ENCODE data around the gene AGA.

The AGA gene

GRCh38 chr4:177391953-177392352 lies 50.3 kb downstream of the AGA start:
- Mint-ChIP-seq H3K27ac (peak overlapping the region; percentile 59), H3K9me3 (no peaks in the 10 kb centered on the region), H3K36me3 (no peaks in the 10 kb centered on the region), H3K27me3 (peaks cover 13% of the 10 kb centered on the region), H3K4me3 (no peak overlapping the region), H3K4me1 (peaks cover 40% of the 10 kb centered on the region)
- DNase-seq, result no peak
- CTCF ChIA-PET, result no interaction called here

DNA sequence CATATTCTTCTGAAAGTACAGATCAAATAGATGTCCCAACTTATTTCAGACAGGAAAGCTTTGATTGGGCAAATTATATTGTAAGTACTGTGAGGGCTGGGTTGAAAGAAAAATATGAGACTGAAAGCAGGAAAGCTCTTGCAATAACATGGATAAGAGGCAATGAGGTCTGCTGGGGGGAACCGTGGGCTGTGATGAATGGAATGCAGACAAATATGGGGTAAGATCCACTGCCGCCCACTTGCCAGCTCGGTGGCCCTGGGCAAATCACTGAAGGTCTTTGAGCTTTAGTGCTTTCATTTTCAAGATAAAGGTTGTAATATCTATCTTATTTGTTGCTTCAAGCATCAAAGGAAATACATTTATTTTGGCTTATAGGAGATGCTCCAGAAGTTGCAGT lies 51.0 kb downstream of the AGA start:
- CTCF ChIA-PET, result no interaction called here
- Mint-ChIP-seq H3K9me3 (no peaks in the 10 kb centered on the region), H3K27me3 (peaks cover 13% of the 10 kb centered on the region), H3K36me3 (no peaks in the 10 kb centered on the region), H3K4me1 (peaks cover 37% of the 10 kb centered on the region), H3K4me3 (no peak overlapping the region), H3K27ac (no peak overlapping the region)
- no peak for DNase-seq

DNA sequence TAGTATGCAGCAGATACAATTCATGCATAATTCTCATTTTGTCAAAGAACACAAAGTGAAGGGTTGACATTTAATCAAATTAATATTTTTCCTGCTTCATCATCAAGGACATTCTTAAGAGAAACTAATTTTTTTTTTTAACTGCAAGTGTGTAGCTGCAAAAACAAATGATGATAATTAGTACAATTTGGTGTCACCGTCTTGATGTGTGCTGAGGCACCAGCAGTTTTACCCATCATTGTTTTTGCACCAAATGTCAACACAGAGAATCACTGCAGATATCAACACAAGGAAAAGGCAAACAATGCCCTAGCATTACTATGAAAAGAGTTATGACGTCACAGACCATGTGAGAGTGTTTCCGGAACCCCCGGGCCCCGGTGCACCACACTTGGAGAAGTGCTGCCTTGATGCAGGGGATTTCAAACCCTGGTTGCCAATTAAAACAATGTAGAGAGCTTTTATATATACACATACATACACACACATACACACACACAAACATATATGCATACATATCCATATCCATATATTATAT lies 55.9 kb downstream of the AGA start:
- Mint-ChIP-seq H3K9me3 (no peaks in the 10 kb centered on the region), H3K27ac (no peak overlapping the region), H3K4me3 (no peak overlapping the region), H3K27me3 (peaks cover 13% of the 10 kb centered on the region), H3K4me1 (peaks cover 17% of the 10 kb centered on the region), H3K36me3 (no peaks in the 10 kb centered on the region)
- no peak for DNase-seq
- CTCF ChIA-PET, result no interaction called here

GRCh38 chr4:177385576-177386277 lies 56.5 kb downstream of the AGA start:
- Mint-ChIP-seq H3K9me3 (no peaks in the 10 kb centered on the region), H3K4me3 (no peak overlapping the region), H3K27me3 (peaks cover 8% of the 10 kb centered on the region), H3K4me1 (peaks cover 12% of the 10 kb centered on the region), H3K27ac (no peak overlapping the region), H3K36me3 (no peaks in the 10 kb centered on the region)
- no peak for DNase-seq
- CTCF ChIA-PET, result no interaction called here

GRCh38 chr4:177384856-177385397 lies 57.3 kb downstream of the AGA start:
- no peak overlapping the region for H3K27ac Mint-ChIP-seq
- CTCF ChIA-PET, result no interaction called here

GRCh38 chr4:177381762-177382310 lies 60.4 kb downstream of the AGA start:
- peaks cover 10% of the 10 kb centered on the region for H3K4me1 Mint-ChIP-seq
- DNase-seq, result no peak
- CTCF ChIA-PET, result interaction anchor here (0.6 to 1.5 kb wide), 3 partner anchors 11 to 132 kb away, joined by 3 to 10 read pairs (median 3); no protein-coding TSS in a partner anchor
- no peak overlapping the region for H3K4me3 Mint-ChIP-seq
- no peaks in the 10 kb centered on the region for H3K36me3 Mint-ChIP-seq
- peaks cover 12% of the 10 kb centered on the region for H3K27me3 Mint-ChIP-seq
- H3K9me3 Mint-ChIP-seq, result no peaks in the 10 kb centered on the region
- no peak overlapping the region for H3K27ac Mint-ChIP-seq

More at GRCh38 chr4:177384856-177385397, 57.3 kb downstream of the AGA start:
- no peaks in the 10 kb centered on the region for H3K9me3 Mint-ChIP-seq
- peaks cover 10% of the 10 kb centered on the region for H3K4me1 Mint-ChIP-seq
- H3K4me3 Mint-ChIP-seq, result no peak overlapping the region
- H3K36me3 Mint-ChIP-seq, result no peaks in the 10 kb centered on the region
- H3K27me3 Mint-ChIP-seq, result peaks cover 12% of the 10 kb centered on the region
- no peak for DNase-seq
